K562 (cell line): ENCODE results near the gene GBX1. TPM values are rescaled to one million over a fixed set of nuclear protein-coding genes. Genes with fewer than 3 reads are reported as not detected.

Source experiments
- ATAC-seq: fragments of 200-7000 bp; cut with Tn5 transposase; 3 replicates; pipeline ENCODE4 v1.9.1; 2020; ENCODE audit warnings: moderate library complexity
- BruUV-seq: library from RNA; stranded (reverse); fragments of 400-500 nt; replicated peaks from 2 replicates; lab custom pipeline; 2021; lab: Mats Ljungman, UMichigan
- CTCF ChIA-PET: fragments of 300-600 bp; formaldehyde crosslinking; extraction: SDS; loops from one replicate; lab custom pipeline; 2021; ENCODE audit warnings: low intra/inter-chr PET ratio; lab: Yijun Ruan, JAX
- POLR2A ChIA-PET: fragments of 300-600, 350-650 bp; sonication (Branson Sonifier 250); formaldehyde crosslinking; extraction: SDS; loops from one replicate; lab custom pipeline; 2021; ENCODE audit warnings: antibody characterized with exemption, inconsistent platforms; lab: Yijun Ruan, JAX
- DNase-seq, 4 experiments: peaks; one replicate each; pipeline versions ENCODE4 v3.0.0 to v3.0.0-alpha.2; 2011 to 2018; ENCODE audit warnings: low spot score in 3 of 4, mixed read lengths in 3 of 4; ENCODE audit errors: extremely low read depth in 1 of 4
- FAIRE-seq: peaks from 2 replicates; lab custom pipeline; 2011; peaks lifted over from hg19 to GRCh38; lab: Jason Lieb, UNC
- H2AFZ ChIP-seq: 2 replicates; pipeline ENCODE4 v1.6.0; 2011; ENCODE audit warnings: low read depth, low read length, control low read depth, inconsistent platforms
- H3K27ac ChIP-seq: fragments of 200-600 bp; 3 replicates; pipeline ENCODE4 v1.8.0; 2011; ENCODE audit warnings: low read depth, mild to moderate bottlenecking, control low read depth, inconsistent platforms, low read length, moderate library complexity, mixed read lengths; ENCODE audit errors: extremely low read depth
- H3K27me3 ChIP-seq, 2 experiments: fragments of 300-600 bp in 1 of 2; 2 replicates in 1 of 2; 3 replicates in 1 of 2; pipeline versions ENCODE4 v1.6.0 to v1.8.0; 2011; ENCODE audit warnings: inconsistent platforms in 2 of 2, low read length in 2 of 2, mild to moderate bottlenecking in 1 of 2, mixed read lengths in 1 of 2, moderate library complexity in 1 of 2; ENCODE audit not compliant: control insufficient read depth in 2 of 2, insufficient read depth in 2 of 2
- H3K36me3 ChIP-seq: fragments of 300-600 bp; 3 replicates; pipeline ENCODE4 v1.8.0; 2011; ENCODE audit warnings: mild to moderate bottlenecking, low read length, inconsistent platforms; ENCODE audit not compliant: control insufficient read depth, insufficient read depth
- H3K4me1 ChIP-seq, 2 experiments: fragments of 200-600 bp in 1 of 2; replicated peaks in 1 of 2; 2 replicates in 1 of 2; 3 replicates in 1 of 2; pipeline versions ENCODE4 v1.5.1 to v1.8.0; 2011; ENCODE audit warnings: inconsistent platforms in 2 of 2, low read length in 2 of 2, mild to moderate bottlenecking in 1 of 2, mixed read lengths in 1 of 2, moderate library complexity in 1 of 2; ENCODE audit not compliant: control insufficient read depth in 2 of 2, insufficient read depth in 2 of 2
- H3K4me2 ChIP-seq: 2 replicates; pipeline ENCODE4 v1.6.1; 2011; ENCODE audit warnings: low read length, control low read depth, inconsistent platforms, mixed read lengths; ENCODE audit not compliant: insufficient read depth
- H3K4me3 ChIP-seq: fragments of 200-600 bp; sonication (generic), shearing (Covaris generic); 2 replicates; pipeline ENCODE4 v1.5.1; 2016; ENCODE audit warnings: control low read depth, inconsistent platforms
- H3K79me2 ChIP-seq: fragments of 200-600 bp; 3 replicates; pipeline ENCODE4 v1.8.0; 2011; ENCODE audit warnings: low read length, inconsistent platforms; ENCODE audit not compliant: control insufficient read depth, insufficient read depth
- H3K9ac ChIP-seq, 2 experiments: 2 replicates each; pipeline versions ENCODE4 v1.6.0 to v1.6.1; 2011; ENCODE audit warnings: low read depth in 2 of 2, low read length in 2 of 2, control low read depth in 1 of 2, inconsistent platforms in 1 of 2, mild to moderate bottlenecking in 1 of 2, mixed read lengths in 1 of 2; ENCODE audit not compliant: insufficient read depth in 1 of 2
- H3K9me1 ChIP-seq: one replicate; pipeline ENCODE4 v1.6.0; 2011; ENCODE audit warnings: inconsistent platforms, mild to moderate bottlenecking, low read length, moderate library complexity; ENCODE audit not compliant: control insufficient read depth, insufficient read depth
- H3K9me3 ChIP-seq: replicated peaks from 2 replicates; pipeline ENCODE4 v1.5.1; 2011; ENCODE audit warnings: low read depth, low read length, inconsistent platforms; ENCODE audit not compliant: control insufficient read depth, insufficient read depth
- H4K20me1 ChIP-seq: replicated peaks from 2 replicates; pipeline ENCODE4 v1.6.1; 2011; ENCODE audit warnings: low read length, inconsistent platforms, mixed read lengths; ENCODE audit not compliant: control insufficient read depth, insufficient read depth
- CHD4 ChIP-seq: fragments of 200-600 bp; sonication (generic); IDR thresholded peaks from 3 replicates; pipeline ENCODE4 v1.6.1; 2012; ENCODE audit warnings: low read depth, mild to moderate bottlenecking, mixed read lengths, low read length, inconsistent platforms; ENCODE audit not compliant: insufficient read depth, insufficient replicate concordance, poor library complexity, severe bottlenecking
- DLX4 ChIP-seq: fragments of 250-450 bp; sonication (Bioruptor Pico); IDR thresholded peaks from 2 replicates; pipeline ENCODE4 v1.6.1; 2021; ENCODE audit warnings: mild to moderate bottlenecking
- DNMT1 ChIP-seq: fragments of 450-650 bp; IDR thresholded peaks from 2 replicates; pipeline ENCODE4 v1.6.1; 2016; ENCODE audit warnings: antibody characterized with exemption, mild to moderate bottlenecking
- ELF4 ChIP-seq: fragments of 450-650 bp; formaldehyde crosslinking; IDR thresholded peaks from 2 replicates; pipeline ENCODE4 v1.4.0; 2022; ENCODE audit warnings: missing genetic modification characterization
- ETS2 ChIP-seq: IDR thresholded peaks from 2 replicates; pipeline ENCODE4 v1.6.1; 2016; ENCODE audit warnings: borderline replicate concordance, missing genetic modification characterization, mild to moderate bottlenecking, moderate library complexity, missing compliant biosample characterization; ENCODE audit not compliant: poor library complexity, severe bottlenecking
- HOXB6 ChIP-seq: fragments of 250-450 bp; sonication (Bioruptor Pico); IDR thresholded peaks from 2 replicates; pipeline ENCODE4 v1.5.1; 2022; ENCODE audit warnings: mild to moderate bottlenecking, borderline replicate concordance
- HSF4 ChIP-seq: fragments of 250-450 bp; sonication (Bioruptor Pico); IDR thresholded peaks from 2 replicates; pipeline ENCODE4 v2.1.2; 2022; ENCODE audit warnings: mild to moderate bottlenecking, moderate library complexity, borderline replicate concordance
- KDM4B ChIP-seq, 2 experiments: fragments of 450-650 bp in 1 of 2; sonication (generic) in 1 of 2; IDR thresholded peaks; 2 replicates each; pipeline ENCODE4 v1.6.1; 2016 to 2017; ENCODE audit warnings: borderline replicate concordance in 2 of 2, antibody characterized with exemption in 1 of 2, low read depth in 1 of 2, mild to moderate bottlenecking in 1 of 2
- NUFIP1 ChIP-seq: fragments of 450-650 bp; IDR thresholded peaks from 2 replicates; pipeline ENCODE4 v1.6.1; 2018; ENCODE audit not compliant: partially characterized antibody
- TAF7 ChIP-seq: fragments of 450-650 bp; IDR thresholded peaks from 2 replicates; pipeline ENCODE4 v1.6.1; 2016; ENCODE audit warnings: missing genetic modification characterization, missing compliant biosample characterization
- TAF9B ChIP-seq: fragments of 450-650 bp; IDR thresholded peaks from 2 replicates; pipeline ENCODE4 v1.6.1; 2018; ENCODE audit warnings: mild to moderate bottlenecking; ENCODE audit not compliant: partially characterized antibody
- ZC3H4 ChIP-seq: sonication (generic); formaldehyde crosslinking; IDR thresholded peaks from 2 replicates; pipeline ENCODE4 v1.9.0; 2021; ENCODE audit warnings: missing genetic modification reagents, borderline replicate concordance
- ZFP91 ChIP-seq: sonication (generic); formaldehyde crosslinking; IDR thresholded peaks from 2 replicates; pipeline ENCODE4 v1.8.0; 2022; ENCODE audit warnings: mild to moderate bottlenecking, missing genetic modification reagents
- ZNF431 ChIP-seq: sonication (generic); formaldehyde crosslinking; IDR thresholded peaks from 2 replicates; pipeline ENCODE4 v1.8.0; 2022; ENCODE audit warnings: mild to moderate bottlenecking, missing genetic modification reagents
- WGBS: fragments of 100-300 bp; shearing (Covaris generic); methylation state at CpG from one replicate; pipeline ENCODE4 v1.1.6; 2016; ENCODE audit warnings: low coverage, mixed read lengths; ENCODE audit not compliant: insufficient coverage; ENCODE audit errors: missing lambda C conversion rate; 5-methylcytosine and 5-hydroxymethylcytosine counted together
- in situ Hi-C: fragments of 300-500 bp; cut with MboI; formaldehyde crosslinking; loops from 4 replicates; pipeline ENCODE4 v1.15.0; 2018; ENCODE audit warnings: inconsistent platforms, mixed read lengths
- intact Hi-C: fragments of 100-400 bp; cut with micrococcal nuclease; formaldehyde crosslinking; loops from 2 replicates; pipeline ENCODE4 v1.14.2; 2022
- polyA plus RNA-seq, 8 experiments: library from polyadenylated mRNA; depleted of rRNA in 4 of 8; stranded (reverse) in 5 of 8; unstranded in 3 of 8; fragments of >200 nt; fragmentation: Nextera tagmentation in 2 of 8; fragmentation: Illumina TruSeq in 1 of 8; extraction: Ambion mirVana in 2 of 8; extraction: Trizol in 1 of 8; gene quantifications; 2 replicates each; pipeline versions ENCODE4 v1.2.1 to v1.2.3, GENCODE V29; 2011 to 2014; ENCODE audit warnings: inconsistent platforms in 1 of 8, missing spikeins in 1 of 8
- total RNA-seq, 7 experiments: library from RNA; depleted of rRNA in 6 of 7; stranded (reverse); fragments of >200 nt in 6 of 7; fragmentation: Illumina TruSeq in 2 of 7; extraction: Trizol in 2 of 7; gene quantifications; 2 replicates each; pipeline versions ENCODE4 v1.2.1 to v1.2.3, GENCODE V29; 2011 to 2021; ENCODE audit warnings: low replicate concordance in 1 of 7
- TF ChIP-seq, protein P1 (sequence below): fragments of 250-450 bp; sonication (Bioruptor Pico); IDR thresholded peaks from 2 replicates; pipeline ENCODE4 v1.8.0; 2022; ENCODE audit warnings: moderate library complexity, mild to moderate bottlenecking, inconsistent platforms

Gene GBX1
- total and polyA plus RNA-seq, 9 of the 15 experiments (the other 6 are each of a cell fraction or from before 2014, with no cell fraction given): not detected

DNA sequence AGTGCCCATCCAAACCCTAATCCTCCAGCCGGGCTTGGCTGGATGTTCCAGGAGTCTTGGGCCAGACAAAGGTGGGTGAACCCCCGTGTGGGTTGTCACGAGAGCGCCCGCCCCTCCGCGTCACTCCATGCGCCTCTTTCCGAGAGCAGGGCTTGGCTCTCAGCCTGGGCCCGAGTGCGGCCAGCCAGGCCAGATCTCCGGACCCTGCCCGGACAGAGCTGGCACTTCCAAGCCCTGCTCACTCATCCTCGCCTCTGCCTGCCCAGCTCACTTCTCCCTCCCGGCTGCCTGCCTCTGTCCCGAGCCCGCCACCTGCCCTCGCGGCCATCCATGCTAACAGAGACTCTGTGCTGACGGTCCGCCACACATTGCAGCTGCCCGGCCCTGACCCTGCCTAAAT lies 46.6 kb downstream of the GBX1 start:
- FAIRE-seq: no peak
- H3K27me3 ChIP-seq: no peaks in the 10 kb centered on the region
- ChIA-PET POLR2A (interaction anchor here (0.6 to 1.1 kb wide), 3 partner anchors 9 to 34 kb away, joined by 3 read pairs; no protein-coding TSS in a partner anchor), CTCF (interaction anchor here (0.6 kb wide), 1 partner anchor 52 kb away, joined by 3 read pairs; no protein-coding TSS in a partner anchor)
- H3K4me3 ChIP-seq: no peak overlapping the region
- peaks cover 21% of the 10 kb centered on the region for H3K79me2 ChIP-seq
- no peak for ATAC-seq
- TF ChIP-seq ZNF431 (CRISPR knock-in tag) (no peak), KDM4B (IDR thresholded peaks at IDR 0.05; ENCODE audit: borderline replicate concordance in 2 of 2, low read depth in 1 of 2) (no peak), ETS2 (tag) (no peak), TAF7 (no peak), HSF4 (CRISPR knock-in tag) (no peak), ZC3H4 (CRISPR knock-in tag) (no peak), NUFIP1 (no peak), DNMT1 (no peak), DLX4 (CRISPR knock-in tag) (no peak), CHD4 (no peak), ZFP91 (CRISPR knock-in tag) (no peak), HOXB6 (CRISPR knock-in tag) (no peak), ELF4 (no peak), TAF9B (no peak)
- TF ChIP-seq, protein P1, sequence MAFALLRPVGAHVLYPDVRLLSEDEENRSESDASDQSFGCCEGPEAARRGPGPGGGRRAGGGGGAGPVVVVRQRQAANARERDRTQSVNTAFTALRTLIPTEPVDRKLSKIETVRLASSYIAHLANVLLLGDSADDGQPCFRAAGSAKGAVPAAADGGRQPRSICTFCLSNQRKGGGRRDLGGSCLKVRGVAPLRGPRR (CRISPR knock-in tag): no peak
- peaks cover 98% of the 10 kb centered on the region; the same call in 2 of the 3 replicates for H3K36me3 ChIP-seq
- H2AFZ ChIP-seq: no peak overlapping the region
- no peak overlapping the region for H3K27ac ChIP-seq
- no peaks in the 10 kb centered on the region for H3K9me1 ChIP-seq
- no peak for DNase-seq
- H4K20me1 ChIP-seq: peaks cover 32% of the 10 kb centered on the region
- H3K4me2 ChIP-seq: no peak overlapping the region
- no TSS peak for BruUV-seq
- H3K9ac ChIP-seq: no peak overlapping the region; a peak in 1 of 4 replicates
- in situ Hi-C loops: no loop called here
- H3K9me3 ChIP-seq: no peaks in the 10 kb centered on the region
- intact Hi-C loops: no loop called here
- peaks cover 0 to 60% of the 10 kb centered on the region in 2 experiments; a peak in 1 of 5 replicates for H3K4me1 ChIP-seq
- 95% methylated on average over 20 of the region's 22 CpGs for WGBS
